ENCODE measurements around the gene CDKAL1.

GRCh38 chr6:21273451-21273850 is 739.2 kb downstream of the CDKAL1 start:
- TF ChIP-seq, protein P1, sequence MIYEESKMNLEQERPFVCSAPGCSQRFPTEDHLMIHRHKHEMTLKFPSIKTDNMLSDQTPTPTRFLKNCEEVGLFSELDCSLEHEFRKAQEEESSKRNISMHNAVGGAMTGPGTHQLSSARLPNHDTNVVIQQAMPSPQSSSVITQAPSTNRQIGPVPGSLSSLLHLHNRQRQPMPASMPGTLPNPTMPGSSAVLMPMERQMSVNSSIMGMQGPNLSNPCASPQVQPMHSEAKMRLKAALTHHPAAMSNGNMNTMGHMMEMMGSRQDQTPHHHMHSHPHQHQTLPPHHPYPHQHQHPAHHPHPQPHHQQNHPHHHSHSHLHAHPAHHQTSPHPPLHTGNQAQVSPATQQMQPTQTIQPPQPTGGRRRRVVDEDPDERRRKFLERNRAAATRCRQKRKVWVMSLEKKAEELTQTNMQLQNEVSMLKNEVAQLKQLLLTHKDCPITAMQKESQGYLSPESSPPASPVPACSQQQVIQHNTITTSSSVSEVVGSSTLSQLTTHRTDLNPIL (CRISPR knock-in tag; IDR thresholded peaks at IDR 0.05; ENCODE audit: low read depth), result no peak
- no peak for TF ChIP-seq ZFP3 (CRISPR knock-in tag; IDR thresholded peaks at IDR 0.05)
- TF ChIP-seq, protein P2, sequence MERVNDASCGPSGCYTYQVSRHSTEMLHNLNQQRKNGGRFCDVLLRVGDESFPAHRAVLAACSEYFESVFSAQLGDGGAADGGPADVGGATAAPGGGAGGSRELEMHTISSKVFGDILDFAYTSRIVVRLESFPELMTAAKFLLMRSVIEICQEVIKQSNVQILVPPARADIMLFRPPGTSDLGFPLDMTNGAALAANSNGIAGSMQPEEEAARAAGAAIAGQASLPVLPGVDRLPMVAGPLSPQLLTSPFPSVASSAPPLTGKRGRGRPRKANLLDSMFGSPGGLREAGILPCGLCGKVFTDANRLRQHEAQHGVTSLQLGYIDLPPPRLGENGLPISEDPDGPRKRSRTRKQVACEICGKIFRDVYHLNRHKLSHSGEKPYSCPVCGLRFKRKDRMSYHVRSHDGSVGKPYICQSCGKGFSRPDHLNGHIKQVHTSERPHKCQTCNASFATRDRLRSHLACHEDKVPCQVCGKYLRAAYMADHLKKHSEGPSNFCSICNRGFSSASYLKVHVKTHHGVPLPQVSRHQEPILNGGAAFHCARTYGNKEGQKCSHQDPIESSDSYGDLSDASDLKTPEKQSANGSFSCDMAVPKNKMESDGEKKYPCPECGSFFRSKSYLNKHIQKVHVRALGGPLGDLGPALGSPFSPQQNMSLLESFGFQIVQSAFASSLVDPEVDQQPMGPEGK (CRISPR knock-in tag; IDR thresholded peaks at IDR 0.05; ENCODE audit: borderline replicate concordance), result no peak
- TF ChIP-seq CSDC2 (CRISPR knock-in tag; IDR thresholded peaks at IDR 0.05), result no peak
- no peak for TF ChIP-seq RARB (CRISPR knock-in tag; IDR thresholded peaks at IDR 0.05)
- TF ChIP-seq ZFP30 (CRISPR knock-in tag; IDR thresholded peaks at IDR 0.05), result no peak
- TF ChIP-seq POU6F1 (CRISPR knock-in tag; IDR thresholded peaks at IDR 0.05; ENCODE audit: borderline replicate concordance, low read depth), result no peak
- TF ChIP-seq CSRNP3 (CRISPR knock-in tag; IDR thresholded peaks at IDR 0.05), result no peak
- no peak for TF ChIP-seq TCF4 (CRISPR knock-in tag; IDR thresholded peaks at IDR 0.05; ENCODE audit: borderline replicate concordance)

Data from SK-N-SH treated with all-trans-retinoic acid at 6 μM for 48 hours (cell line).